ENCODE measurements around the gene TBC1D21.

- TF ChIP-seq POLR2A (IDR thresholded peaks at IDR 0.05; ENCODE audit: low read depth, low read length), result no peak
- TF ChIP-seq POLR2AphosphoS5 (IDR thresholded peaks at IDR 0.05; ENCODE audit: low read depth, low read length), result no peak
Measured at GRCh38 chr15:73845507-73845906, 27.9 kb upstream of the TBC1D21 start.
